PC-3 (cell line): Measurements from ENCODE around the gene ADGRF5. TPM values are rescaled to one million over a fixed set of nuclear protein-coding genes. Genes with fewer than 3 reads are reported as not detected.

Experiments
- ATAC-seq: fragments of 200-7000 bp; cut with Tn5 transposase; 2 replicates; pipeline ENCODE4 v1.9.1; 2020; ENCODE audit warnings: mild to moderate bottlenecking, moderate library complexity
- BruUV-seq: library from RNA; stranded (reverse); fragments of 400-500 nt; replicated peaks from 2 replicates; lab custom pipeline; 2021; lab: Mats Ljungman, UMichigan
- CTCF ChIA-PET: fragments of 300-600 bp; sonication (Branson Sonifier 250); formaldehyde crosslinking; loops from one replicate; lab custom pipeline; 2022; ENCODE audit warnings: antibody characterized with exemption; lab: Charles Lee
- POLR2A ChIA-PET: fragments of 300-600 bp; sonication (Branson Sonifier 250); formaldehyde crosslinking; loops from one replicate; lab custom pipeline; 2022; ENCODE audit warnings: antibody characterized with exemption; ENCODE audit not compliant: unreplicated experiment; lab: Charles Lee
- DNase-seq: peaks from one replicate; pipeline ENCODE4 v3.0.0-alpha.2; 2015
- H2AFZ ChIP-seq: fragments of 300-600 bp; sonication (generic); 2 replicates; pipeline ENCODE4 v1.6.0; 2016; ENCODE audit warnings: antibody characterized with exemption, low read length
- H3F3A ChIP-seq: fragments of 300-600 bp; sonication (generic); one replicate; pipeline ENCODE4 v1.6.0; 2017; ENCODE audit warnings: antibody characterized with exemption, low read length, control low read depth, mild to moderate bottlenecking; ENCODE audit not compliant: unreplicated experiment
- H3K27ac ChIP-seq: fragments of 300-600 bp; sonication (generic); 2 replicates; pipeline ENCODE4 v1.5.1; 2016; ENCODE audit warnings: mild to moderate bottlenecking, low read length
- H3K27me3 ChIP-seq: fragments of 300-600 bp; sonication (generic); 2 replicates; pipeline ENCODE4 v1.6.1; 2016; ENCODE audit warnings: low read length, mixed read lengths
- H3K36me3 ChIP-seq: fragments of 300-600 bp; sonication (generic); 2 replicates; pipeline ENCODE4 v1.6.1; 2016; ENCODE audit warnings: low read depth, mixed run types, low read length, mixed read lengths
- H3K4me1 ChIP-seq: fragments of 300-600 bp; sonication (generic); 2 replicates; pipeline ENCODE4 v1.5.1; 2016; ENCODE audit warnings: low read length; ENCODE audit not compliant: insufficient read depth
- H3K4me2 ChIP-seq: fragments of 300-600 bp; sonication (generic); 2 replicates; pipeline ENCODE4 v1.6.0; 2016; ENCODE audit warnings: low read length
- H3K4me3 ChIP-seq: fragments of 300-600 bp; sonication (generic); 2 replicates; pipeline ENCODE4 v1.5.1; 2016; ENCODE audit warnings: mild to moderate bottlenecking, low read length, mixed read lengths
- H3K79me2 ChIP-seq: fragments of 300-600 bp; sonication (generic); 2 replicates; pipeline ENCODE4 v1.6.1; 2017; ENCODE audit warnings: low read length, mixed read lengths
- H3K9ac ChIP-seq: fragments of 300-600 bp; sonication (generic); 2 replicates; pipeline ENCODE4 v1.6.0; 2016; ENCODE audit warnings: mild to moderate bottlenecking, low read length
- H3K9me2 ChIP-seq: fragments of 300-600 bp; sonication (generic); replicated peaks from 2 replicates; pipeline ENCODE4 v1.6.1; 2016; ENCODE audit warnings: mixed run types, low read length, mixed read lengths
- H3K9me3 ChIP-seq: fragments of 300-600 bp; sonication (generic); 2 replicates; pipeline ENCODE4 v1.6.1; 2016; ENCODE audit warnings: low read length, mixed read lengths
- H4K20me1 ChIP-seq: fragments of 300-600 bp; sonication (generic); 2 replicates; pipeline ENCODE4 v1.6.1; 2016; ENCODE audit warnings: low read length, mixed read lengths
- EZH2 ChIP-seq: fragments of 300-600 bp; sonication (generic); IDR thresholded peaks from one replicate; pipeline ENCODE4 v1.6.1; 2017; ENCODE audit warnings: antibody characterized with exemption, mild to moderate bottlenecking, low read length; ENCODE audit not compliant: unreplicated experiment
- EZH2phosphoT487 ChIP-seq: fragments of 300-600 bp; sonication (generic); IDR thresholded peaks from 2 replicates; pipeline ENCODE4 v1.6.1; 2018; ENCODE audit warnings: mild to moderate bottlenecking, antibody characterized with exemption, low read length, borderline replicate concordance
- intact Hi-C: fragments of 100-400 bp; cut with micrococcal nuclease; formaldehyde crosslinking; loops from 2 replicates; pipeline ENCODE4 v1.9.0; 2023
- total RNA-seq: library from RNA; depleted of rRNA; stranded (reverse); fragments of >200 nt; gene quantifications from 2 replicates; pipeline ENCODE4 v1.2.3, GENCODE V29; 2014
- TF ChIP-seq, protein P1 (sequence below): fragments of 300-600 bp; sonication (generic); conservative IDR thresholded peaks from 2 replicates; pipeline ENCODE4 v1.5.1; 2017; ENCODE audit warnings: antibody characterized with exemption, low read depth, mild to moderate bottlenecking, low read length

ADGRF5 gene
- total RNA-seq, 1 experiment from 2014 or later = 1.6 TPM

DNA sequence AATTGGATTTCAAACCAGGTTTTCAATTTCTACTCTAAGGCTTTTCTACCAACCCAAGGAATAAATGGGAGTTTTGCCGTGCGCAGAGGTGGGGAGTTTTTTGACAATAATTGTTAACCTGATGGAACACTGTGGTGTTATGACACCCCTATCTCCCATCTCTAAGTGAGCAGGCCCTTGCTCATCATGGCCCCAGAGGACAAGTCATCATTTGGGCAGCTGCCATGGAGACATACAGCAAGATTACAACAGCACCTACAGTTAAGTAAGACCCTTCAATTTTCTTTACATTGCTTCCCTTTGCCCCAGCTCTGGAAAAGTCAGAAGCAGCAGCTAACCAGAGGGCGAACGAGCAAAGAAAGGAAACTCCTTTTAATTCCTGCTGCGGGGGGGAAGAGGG lies 54.3 kb downstream of the ADGRF5 start:
- peak; percentile 52 for DNase-seq
- Histone ChIP-seq H3K27ac (no peak overlapping the region), H3K4me2 (no peak overlapping the region), H2AFZ (no peak overlapping the region), H3F3A (no peaks in the 10 kb centered on the region), H3K79me2 (no peaks in the 10 kb centered on the region), H3K27me3 (no peaks in the 10 kb centered on the region), H4K20me1 (no peaks in the 10 kb centered on the region), H3K36me3 (no peaks in the 10 kb centered on the region), H3K4me3 (no peak overlapping the region), H3K9me3 (no peaks in the 10 kb centered on the region), H3K9me2 (no peaks in the 10 kb centered on the region), H3K4me1 (peaks cover 6% of the 10 kb centered on the region; the same call in 1 of the 2 replicates), H3K9ac (no peak overlapping the region)
- CTCF ChIA-PET = no interaction called here
- POLR2A ChIA-PET = no interaction called here
- BruUV-seq = no TSS peak
- intact Hi-C loops = no loop called here
- ATAC-seq = no peak
- no peak for TF ChIP-seq EZH2phosphoT487
- no peak for TF ChIP-seq EZH2
- TF ChIP-seq, protein P1, sequence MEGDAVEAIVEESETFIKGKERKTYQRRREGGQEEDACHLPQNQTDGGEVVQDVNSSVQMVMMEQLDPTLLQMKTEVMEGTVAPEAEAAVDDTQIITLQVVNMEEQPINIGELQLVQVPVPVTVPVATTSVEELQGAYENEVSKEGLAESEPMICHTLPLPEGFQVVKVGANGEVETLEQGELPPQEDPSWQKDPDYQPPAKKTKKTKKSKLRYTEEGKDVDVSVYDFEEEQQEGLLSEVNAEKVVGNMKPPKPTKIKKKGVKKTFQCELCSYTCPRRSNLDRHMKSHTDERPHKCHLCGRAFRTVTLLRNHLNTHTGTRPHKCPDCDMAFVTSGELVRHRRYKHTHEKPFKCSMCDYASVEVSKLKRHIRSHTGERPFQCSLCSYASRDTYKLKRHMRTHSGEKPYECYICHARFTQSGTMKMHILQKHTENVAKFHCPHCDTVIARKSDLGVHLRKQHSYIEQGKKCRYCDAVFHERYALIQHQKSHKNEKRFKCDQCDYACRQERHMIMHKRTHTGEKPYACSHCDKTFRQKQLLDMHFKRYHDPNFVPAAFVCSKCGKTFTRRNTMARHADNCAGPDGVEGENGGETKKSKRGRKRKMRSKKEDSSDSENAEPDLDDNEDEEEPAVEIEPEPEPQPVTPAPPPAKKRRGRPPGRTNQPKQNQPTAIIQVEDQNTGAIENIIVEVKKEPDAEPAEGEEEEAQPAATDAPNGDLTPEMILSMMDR = no peak

DNA sequence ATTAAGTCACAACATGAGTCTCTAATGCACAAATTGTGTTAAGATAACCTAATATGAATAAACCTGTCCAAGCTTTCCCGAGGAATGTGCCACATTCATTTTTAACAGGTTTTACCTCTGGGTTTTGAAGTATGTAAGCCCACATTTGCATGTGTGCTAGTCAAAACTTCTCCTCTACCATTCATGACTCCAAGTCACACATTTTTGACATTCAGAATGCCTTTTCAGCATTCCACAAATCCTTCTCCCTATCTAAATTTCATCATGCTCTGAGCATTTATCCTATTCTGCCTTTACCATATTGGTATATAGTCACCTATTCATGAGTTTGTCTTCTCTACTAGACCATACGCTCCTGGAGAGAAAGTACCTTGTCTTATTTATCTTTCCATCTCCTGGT lies 56.5 kb downstream of the ADGRF5 start:
- no peak for ATAC-seq
- POLR2A ChIA-PET = no interaction called here
- Histone ChIP-seq H3K9me2 (no peaks in the 10 kb centered on the region), H4K20me1 (no peaks in the 10 kb centered on the region), H3K36me3 (no peaks in the 10 kb centered on the region), H3K79me2 (no peaks in the 10 kb centered on the region), H2AFZ (no peak overlapping the region), H3F3A (no peaks in the 10 kb centered on the region), H3K4me2 (no peak overlapping the region), H3K9ac (no peak overlapping the region), H3K9me3 (no peaks in the 10 kb centered on the region), H3K4me3 (no peak overlapping the region), H3K27ac (no peak overlapping the region), H3K4me1 (peaks cover 6% of the 10 kb centered on the region; the same call in 1 of the 2 replicates), H3K27me3 (no peaks in the 10 kb centered on the region)
- intact Hi-C loops = no loop called here
- DNase-seq = no peak
- CTCF ChIA-PET = no interaction called here
- no TSS peak for BruUV-seq
- TF ChIP-seq EZH2 = no peak
- TF ChIP-seq, protein P1 = no peak
- TF ChIP-seq EZH2phosphoT487 = no peak

DNA sequence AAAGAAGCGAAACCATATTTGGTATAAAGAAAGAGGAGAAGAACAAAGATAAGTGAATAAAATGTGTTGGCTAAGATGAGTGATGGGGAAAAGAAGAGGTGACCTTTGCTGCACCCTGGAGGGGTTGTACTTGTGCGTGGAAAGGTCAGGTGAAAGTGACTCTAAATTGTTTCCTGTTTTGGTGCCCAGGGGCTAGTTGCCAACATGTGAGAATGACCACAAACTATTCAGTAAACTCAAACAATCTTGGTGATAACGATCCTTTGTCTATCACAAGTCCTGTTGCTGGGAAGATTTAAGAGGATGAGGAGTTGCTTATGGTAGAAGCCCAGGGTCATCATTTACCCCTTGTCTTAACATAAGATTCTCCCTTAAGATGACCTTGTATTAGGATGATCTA lies 57.9 kb downstream of the ADGRF5 start:
- Histone ChIP-seq H3K4me2 (no peak overlapping the region), H3K27me3 (no peaks in the 10 kb centered on the region), H3K9ac (no peak overlapping the region), H2AFZ (no peak overlapping the region), H3F3A (no peaks in the 10 kb centered on the region), H4K20me1 (no peaks in the 10 kb centered on the region), H3K4me1 (peaks cover 6% of the 10 kb centered on the region; the same call in 1 of the 2 replicates), H3K27ac (no peak overlapping the region), H3K79me2 (no peaks in the 10 kb centered on the region), H3K9me2 (no peaks in the 10 kb centered on the region), H3K4me3 (no peak overlapping the region), H3K36me3 (no peaks in the 10 kb centered on the region), H3K9me3 (no peaks in the 10 kb centered on the region)
- POLR2A ChIA-PET = no interaction called here
- intact Hi-C loops = no loop called here
- BruUV-seq = no TSS peak
- ATAC-seq = no peak
- DNase-seq = no peak
- TF ChIP-seq EZH2 (no peak), EZH2phosphoT487 (no peak)
- TF ChIP-seq, protein P1 = no peak
- CTCF ChIA-PET = no interaction called here
